Sigmoid colon (tissue), 4 donors: ENCODE results near the gene PLEKHG4B.

Experiments used
- CTCF ChIP-seq, 4 experiments: fragments of 450-650 bp in 3 of 4; fragments of 200-600 bp in 1 of 4; IDR thresholded peaks; one replicate each; pipeline ENCODE4 v1.5.1; 2016 to 2019; ENCODE audit warnings: antibody characterized with exemption in 4 of 4, mild to moderate bottlenecking in 3 of 4, moderate library complexity in 2 of 4
- EP300 ChIP-seq, 4 donors: sonication (generic); formaldehyde crosslinking; IDR thresholded peaks; one replicate each; pipeline ENCODE4 v1.6.1; 2017; ENCODE audit warnings: antibody characterized with exemption in 4 of 4
- POLR2A ChIP-seq, 2 donors: fragments of 450-650 bp; IDR thresholded peaks; one replicate each; pipeline ENCODE4 v1.6.1; 2016; ENCODE audit warnings: antibody characterized with exemption in 2 of 2, mild to moderate bottlenecking in 2 of 2, moderate library complexity in 2 of 2
- POLR2AphosphoS5 ChIP-seq, 4 donors: sonication (generic); formaldehyde crosslinking; IDR thresholded peaks; one replicate each; pipeline ENCODE4 v1.6.1; 2017; ENCODE audit warnings: antibody characterized with exemption in 4 of 4

GRCh38 chr5:106587-106986 is 14.6 kb downstream of the PLEKHG4B start:
- TF ChIP-seq CTCF (IDR thresholded peaks at IDR 0.05) (no peak), POLR2AphosphoS5 (IDR thresholded peaks at IDR 0.05) (no peak), POLR2A (IDR thresholded peaks at IDR 0.05) (no peak), EP300 (IDR thresholded peaks at IDR 0.05) (no peak)
